OCI-LY3 (cell line): ENCODE measurements around the gene AUTS2.

Experiments used
- EZH2phosphoT487 ChIP-seq: fragments of 200-600 bp; shearing (Covaris generic); IDR thresholded peaks from 2 replicates; pipeline ENCODE4 v1.6.1; 2018; ENCODE audit warnings: antibody characterized with exemption, mixed run types, low read depth
- TF ChIP-seq, protein P1 (sequence below): fragments of 200-600, 300-600 bp; sonication (generic); IDR thresholded peaks from 2 replicates; pipeline ENCODE4 v1.5.1; 2014; ENCODE audit warnings: antibody characterized with exemption, low read length, low read depth

GRCh38 chr7:69911337-69911736 lies 313.1 kb downstream of the AUTS2 start:
- TF ChIP-seq, protein P1, sequence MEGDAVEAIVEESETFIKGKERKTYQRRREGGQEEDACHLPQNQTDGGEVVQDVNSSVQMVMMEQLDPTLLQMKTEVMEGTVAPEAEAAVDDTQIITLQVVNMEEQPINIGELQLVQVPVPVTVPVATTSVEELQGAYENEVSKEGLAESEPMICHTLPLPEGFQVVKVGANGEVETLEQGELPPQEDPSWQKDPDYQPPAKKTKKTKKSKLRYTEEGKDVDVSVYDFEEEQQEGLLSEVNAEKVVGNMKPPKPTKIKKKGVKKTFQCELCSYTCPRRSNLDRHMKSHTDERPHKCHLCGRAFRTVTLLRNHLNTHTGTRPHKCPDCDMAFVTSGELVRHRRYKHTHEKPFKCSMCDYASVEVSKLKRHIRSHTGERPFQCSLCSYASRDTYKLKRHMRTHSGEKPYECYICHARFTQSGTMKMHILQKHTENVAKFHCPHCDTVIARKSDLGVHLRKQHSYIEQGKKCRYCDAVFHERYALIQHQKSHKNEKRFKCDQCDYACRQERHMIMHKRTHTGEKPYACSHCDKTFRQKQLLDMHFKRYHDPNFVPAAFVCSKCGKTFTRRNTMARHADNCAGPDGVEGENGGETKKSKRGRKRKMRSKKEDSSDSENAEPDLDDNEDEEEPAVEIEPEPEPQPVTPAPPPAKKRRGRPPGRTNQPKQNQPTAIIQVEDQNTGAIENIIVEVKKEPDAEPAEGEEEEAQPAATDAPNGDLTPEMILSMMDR = no peak
- no peak for TF ChIP-seq EZH2phosphoT487
